Measurements from ENCODE around the gene MSMP.
A peak's percentile ranks its signal among the peaks of the same experiment; 100 is the strongest.

MSMP gene, protein sequence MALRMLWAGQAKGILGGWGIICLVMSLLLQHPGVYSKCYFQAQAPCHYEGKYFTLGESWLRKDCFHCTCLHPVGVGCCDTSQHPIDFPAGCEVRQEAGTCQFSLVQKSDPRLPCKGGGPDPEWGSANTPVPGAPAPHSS

DNA sequence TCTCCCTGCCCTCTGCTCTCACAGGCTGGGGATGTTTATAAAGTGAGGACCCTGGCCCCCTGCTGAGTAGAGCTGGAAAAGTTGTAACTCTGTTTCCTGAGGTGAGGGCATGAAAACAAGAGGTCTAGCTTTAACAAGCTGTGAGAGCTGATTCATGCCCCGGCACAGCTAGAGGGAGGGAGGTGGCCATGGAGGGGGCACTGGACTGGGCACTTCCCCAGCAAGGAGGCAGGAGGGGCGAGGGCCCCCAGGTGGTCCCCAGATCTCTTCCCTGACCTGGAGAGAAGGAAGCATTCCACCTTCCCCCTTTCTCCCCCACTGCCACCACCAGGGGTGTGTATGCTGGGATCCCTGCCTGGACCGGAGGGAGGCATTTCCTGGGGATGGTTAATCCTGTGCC is at the start of gene MSMP:
Gene MSMP (minus strand): TSS at position 13 of the 400 bp plus-strand sequence. CDS start 147 bp downstream, outside the sequence.
- DNase-seq: no peak

DNA sequence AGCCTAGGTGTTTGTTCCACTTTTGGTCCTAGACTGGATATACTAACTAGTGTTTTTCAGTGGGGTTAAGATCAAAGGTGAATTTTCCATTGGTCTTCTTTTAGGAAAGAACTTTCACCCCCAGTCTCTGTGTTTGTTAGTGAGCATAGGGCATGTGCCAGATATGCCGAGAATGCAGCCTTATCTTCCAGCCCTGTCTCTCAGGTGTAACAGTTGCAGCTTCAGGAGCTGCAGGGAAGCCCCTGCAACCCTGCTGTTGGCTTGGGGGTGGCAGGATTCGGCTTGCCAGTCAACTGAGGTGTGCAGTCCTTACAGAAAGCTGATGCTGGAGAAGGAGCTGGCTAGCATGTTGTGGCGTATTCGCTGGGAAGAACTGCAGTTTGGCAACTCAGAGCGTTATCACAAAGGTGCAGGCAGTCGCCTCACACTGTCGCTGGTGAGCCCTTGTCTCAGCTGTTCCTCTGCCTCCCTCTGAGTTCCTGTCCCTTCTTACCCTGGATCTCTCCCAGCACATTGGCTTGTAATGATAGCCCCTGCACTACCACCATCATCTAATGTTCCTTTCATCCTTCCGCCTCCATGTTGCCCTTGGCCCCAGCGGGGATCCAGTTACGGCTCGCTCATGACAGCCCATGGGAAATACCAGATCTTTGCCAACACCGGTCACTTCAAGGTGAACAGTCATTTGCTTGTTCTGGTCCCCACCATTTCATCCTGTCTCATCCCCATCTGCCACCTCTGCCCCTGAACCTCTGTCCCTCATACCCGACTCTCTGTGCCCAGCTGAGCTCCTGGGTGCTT is 47.5 kb upstream of the MSMP start:
- no peak for DNase-seq

DNA sequence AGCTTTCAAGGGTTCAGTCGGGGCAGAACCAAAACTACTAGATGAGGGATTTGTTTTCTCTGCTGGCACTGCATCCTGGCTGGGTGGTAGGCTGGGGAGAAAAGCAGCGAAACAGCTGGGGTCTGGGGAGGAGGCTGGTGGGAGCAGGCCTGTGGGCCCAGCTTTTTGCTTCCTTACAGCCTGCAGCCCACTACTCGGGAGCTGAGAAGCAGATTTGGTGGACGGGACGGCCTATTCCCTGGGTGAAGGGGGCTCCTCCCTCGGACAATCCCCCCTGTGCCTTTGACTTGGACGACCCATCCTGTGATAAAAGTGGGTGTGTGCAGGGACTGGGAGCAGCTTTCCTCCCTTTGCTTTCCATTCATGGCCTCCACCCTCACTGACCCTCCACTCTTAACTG is 46.5 kb upstream of the MSMP start:
- DNase-seq: no peak

DNA sequence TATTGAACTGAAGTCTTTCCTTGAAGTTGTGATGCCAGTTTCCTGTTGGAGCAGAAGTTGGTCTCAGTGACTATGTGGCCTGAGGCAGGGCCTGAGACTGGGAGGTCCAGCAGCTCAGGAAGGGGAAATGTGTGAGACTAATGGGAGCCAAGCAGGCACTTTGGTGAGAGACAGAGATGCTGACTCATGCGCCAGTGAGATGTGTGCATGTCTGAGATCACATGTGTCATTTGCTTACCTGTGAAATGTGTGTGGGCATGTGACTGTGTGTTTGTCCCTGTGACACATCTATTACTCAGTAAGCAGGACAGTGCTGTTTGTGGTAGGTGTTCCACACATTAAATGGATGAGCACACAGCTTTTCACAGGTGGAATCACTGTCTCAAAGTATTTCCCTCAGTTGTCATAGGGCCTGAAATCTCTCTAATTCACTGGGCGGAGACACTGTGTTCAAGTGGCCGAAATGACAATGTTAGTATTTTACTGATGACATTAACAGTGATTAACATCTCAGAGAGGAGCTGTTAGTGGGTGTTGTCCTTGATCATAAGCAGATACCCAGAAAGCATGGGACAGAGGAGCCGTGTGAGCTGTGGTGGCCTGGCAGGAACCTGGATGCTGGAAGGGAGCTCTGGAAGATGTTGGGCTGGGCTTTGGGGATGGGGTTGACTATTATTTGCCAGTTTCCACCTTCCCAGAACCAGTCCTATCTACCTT is 44.7 kb upstream of the MSMP start:
- no peak for DNase-seq

DNA sequence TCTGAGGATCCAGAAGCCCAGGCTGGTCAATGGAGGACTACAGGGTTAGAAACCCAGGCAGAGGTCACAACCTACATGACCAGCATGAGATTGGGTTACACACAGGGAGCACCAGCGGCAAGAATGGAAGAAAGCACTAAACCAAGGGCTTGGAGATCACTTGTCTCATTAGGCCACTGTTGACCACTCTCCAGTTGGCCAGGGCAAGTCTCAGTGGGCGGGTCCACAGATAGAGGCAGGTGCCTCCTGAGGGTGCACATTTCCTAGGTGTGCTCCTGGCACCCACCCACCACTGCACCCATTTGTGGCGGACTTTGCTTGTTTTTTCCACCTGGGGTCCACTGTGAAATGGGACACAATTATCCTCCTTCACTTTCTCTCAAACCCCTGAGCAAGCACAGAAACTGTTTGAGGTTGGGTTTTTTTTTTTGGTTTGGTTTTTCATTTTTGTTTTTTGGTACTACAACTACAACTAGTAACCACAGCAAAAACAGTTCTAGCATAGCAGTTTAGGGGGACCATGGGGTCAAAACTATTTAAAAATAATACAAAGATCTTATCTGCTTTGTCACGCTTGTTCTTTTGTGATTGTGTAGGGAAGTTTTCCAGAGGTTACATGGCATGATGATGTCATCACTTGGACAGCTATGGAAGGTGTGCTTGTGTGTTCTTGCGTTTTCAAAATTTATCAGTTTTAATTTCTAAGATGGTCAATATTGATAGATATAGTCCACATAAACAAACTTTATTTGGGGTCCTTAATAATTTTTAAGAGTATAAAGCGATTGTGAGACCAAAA is 43.4 kb upstream of the MSMP start:
- no peak for DNase-seq

DNA sequence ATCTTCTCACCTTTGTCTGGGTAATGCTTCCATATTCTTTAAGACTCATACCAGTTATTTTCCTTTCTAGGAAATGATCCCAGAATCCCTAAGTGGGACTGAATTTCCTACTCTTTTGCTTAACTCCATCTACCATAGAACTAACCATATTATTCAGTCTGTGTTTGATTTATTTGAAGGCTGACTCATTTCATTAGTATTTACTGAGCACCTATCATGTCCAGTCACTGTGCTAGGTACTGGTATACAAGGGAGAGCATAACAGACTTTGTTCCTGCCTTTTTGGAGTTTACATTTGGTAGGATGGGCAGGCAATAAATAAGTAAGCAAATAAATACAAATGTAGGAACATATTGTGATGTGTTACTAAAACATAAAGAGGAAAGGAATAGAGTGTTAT is 41.6 kb upstream of the MSMP start:
- DNase-seq: no peak

DNA sequence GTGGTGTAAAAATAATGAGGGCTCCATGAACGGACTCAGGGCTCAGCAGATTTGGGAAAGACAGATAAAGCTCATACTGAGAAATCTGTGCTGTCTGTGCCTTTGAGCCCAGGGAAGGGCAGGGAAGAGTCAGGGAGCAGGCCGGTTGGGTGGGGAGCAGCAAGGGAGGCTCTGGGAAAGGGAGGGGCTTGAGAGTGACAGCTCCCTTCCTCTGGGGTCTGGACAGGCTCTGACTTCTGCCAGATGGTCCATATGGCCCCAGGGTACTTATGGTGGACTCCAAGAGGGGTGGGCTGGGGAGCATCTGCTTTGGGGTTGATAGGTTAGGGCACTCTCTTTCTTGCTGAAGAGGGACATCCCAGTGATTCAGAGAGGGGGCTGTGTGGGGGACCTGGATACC is 39.4 kb upstream of the MSMP start:
- DNase-seq: no peak

DNA sequence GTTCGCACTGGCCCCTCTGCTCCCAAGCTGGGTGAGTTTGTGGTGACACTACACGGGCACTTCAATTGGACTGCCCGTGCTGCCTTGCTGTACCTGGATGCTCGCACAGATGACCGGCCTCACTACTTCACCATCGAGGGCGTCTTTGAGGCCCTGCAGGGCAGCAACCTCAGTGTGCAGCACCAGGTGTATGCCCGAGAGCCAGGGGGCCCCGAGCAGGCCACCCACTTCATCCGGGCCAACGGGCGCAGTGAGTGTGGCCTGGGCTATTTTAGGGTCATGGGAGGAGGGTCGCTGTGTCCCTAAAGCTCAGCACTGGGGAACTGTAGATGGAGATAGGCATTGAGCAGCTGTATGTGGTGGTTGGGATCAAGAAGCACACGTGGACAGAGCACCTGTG is 38.8 kb upstream of the MSMP start:
- no peak for DNase-seq

DNA sequence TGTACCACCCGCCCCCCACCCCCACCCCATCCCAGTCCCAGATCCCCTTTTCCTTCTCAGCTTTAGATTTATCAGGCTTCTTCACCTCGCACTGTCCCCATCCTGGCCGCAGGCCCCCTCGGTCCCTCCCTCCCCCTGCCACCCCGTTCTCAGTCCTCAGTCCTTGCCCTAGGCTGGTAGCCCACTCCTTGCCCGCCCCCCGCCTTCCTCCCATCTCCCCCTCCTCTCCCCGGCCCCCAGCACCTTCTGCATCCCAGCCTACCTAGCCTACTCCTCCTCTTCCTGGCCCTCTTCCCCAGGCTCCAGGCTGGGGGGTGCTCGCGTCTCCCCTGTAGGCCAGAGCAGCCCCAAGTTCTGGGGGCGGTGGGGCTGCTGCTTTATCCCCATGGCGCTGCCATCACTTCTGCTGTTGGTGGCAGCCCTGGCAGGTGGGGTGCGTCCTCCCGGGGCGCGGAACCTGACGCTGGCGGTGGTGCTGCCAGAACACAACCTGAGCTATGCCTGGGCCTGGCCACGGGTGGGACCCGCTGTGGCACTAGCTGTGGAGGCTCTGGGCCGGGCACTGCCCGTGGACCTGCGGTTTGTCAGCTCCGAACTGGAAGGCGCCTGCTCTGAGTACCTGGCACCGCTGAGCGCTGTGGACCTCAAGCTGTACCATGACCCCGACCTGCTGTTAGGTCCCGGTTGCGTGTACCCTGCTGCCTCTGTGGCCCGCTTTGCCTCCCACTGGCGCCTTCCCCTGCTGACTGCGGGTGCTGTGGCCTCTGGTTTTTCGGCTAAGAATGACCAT is 38.1 kb upstream of the MSMP start:
- no peak for DNase-seq

DNA sequence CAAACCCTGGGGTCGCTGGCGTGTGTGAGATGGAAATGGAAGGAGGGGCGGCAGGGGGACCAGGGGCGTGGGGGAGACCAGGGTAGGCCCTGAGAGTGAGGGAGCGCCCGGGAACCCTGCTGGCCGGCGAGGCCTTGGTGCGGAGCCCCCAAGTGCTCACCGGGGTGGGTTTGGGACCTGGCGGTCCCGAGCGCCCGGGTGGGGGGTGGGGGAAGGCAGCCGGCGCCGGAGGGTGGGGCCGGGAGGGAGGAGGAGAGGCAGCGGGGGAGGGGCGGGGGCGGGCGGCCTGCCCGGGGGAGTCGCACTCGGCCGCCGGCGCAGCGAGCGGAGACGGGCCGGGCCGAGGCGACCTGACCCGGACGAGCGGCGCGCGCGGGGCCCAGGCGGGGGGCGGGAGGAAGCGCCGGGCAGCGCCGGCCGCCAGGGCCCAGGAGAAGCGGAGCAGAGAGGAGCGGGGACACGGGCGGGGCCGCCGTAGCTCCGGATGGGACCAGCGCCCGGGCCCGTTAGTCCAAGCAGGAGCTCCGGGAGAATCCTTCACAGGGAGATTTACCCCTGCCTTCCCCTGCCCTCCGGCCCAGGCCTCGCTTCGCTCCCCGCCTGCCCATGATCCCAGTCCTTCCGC is 37.3 kb upstream of the MSMP start, which contains the start of gene NPR2:
Gene NPR2 (plus strand): TSS at position 295 of the 625 bp plus-strand sequence. CDS start 818 bp downstream, outside the sequence.
- DNase-seq: no peak

DNA sequence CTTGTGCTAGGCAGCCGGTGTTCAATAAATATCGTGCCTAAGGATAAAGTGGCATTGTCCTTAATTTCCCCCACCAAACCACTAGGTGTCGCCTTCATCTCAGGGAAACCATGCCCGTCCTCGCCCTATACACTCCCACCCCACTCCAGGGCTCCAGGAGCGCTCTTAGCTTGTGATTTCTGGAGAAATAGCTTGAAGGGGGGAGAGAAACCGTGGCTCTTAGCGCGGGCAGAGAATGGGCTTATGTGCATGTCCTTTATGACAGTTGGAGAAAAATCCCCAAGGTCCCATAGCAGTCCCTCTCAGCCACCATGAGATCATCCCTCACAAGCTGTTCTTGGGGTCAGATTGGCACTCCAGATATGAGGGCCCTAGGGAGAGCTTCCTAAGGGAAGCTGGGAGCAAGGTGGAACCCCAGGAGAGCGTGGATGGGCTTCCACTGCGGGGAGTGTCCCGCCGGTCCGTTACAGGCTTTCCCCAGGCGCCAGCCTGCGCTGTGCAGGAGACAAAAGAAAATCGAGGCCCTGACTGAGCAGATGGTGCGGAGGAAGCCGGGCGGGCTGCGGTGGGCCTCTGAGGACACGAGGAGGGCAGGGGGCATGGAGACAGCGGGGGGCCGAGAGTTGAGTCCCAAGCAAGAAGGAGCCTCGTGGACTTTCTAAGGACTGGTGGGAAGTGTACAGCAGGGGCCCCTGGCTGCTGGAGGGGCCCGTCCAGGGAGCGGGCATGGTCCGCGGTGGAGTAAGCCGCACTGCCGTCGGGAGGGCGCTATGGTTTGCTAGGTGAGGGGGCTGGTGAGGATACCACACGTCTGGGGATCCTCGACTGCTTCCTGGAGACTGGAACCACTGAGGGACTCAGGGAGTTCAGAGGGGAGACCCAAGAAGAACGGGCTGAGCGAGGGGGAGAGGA is 36.6 kb upstream of the MSMP start:
- DNase-seq: peak; percentile 57

DNA sequence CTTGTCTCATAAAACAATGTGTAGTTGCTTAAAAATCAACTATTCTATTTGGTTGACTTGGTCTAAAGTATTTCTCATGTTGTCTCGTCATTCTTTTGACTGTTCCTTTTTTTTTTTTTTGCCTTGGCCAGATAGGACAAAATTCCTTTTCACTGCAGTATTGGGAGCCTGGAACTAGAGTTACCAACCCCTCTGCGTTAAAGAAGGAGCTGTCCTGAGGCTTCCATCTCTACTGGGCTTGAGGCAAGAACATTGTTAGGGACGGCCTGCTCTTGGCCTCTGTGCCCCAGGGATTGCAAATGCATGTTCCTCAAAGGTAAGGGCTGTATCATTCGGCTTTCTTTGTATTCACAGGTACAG is 35.9 kb upstream of the MSMP start:
- no peak for DNase-seq

DNA sequence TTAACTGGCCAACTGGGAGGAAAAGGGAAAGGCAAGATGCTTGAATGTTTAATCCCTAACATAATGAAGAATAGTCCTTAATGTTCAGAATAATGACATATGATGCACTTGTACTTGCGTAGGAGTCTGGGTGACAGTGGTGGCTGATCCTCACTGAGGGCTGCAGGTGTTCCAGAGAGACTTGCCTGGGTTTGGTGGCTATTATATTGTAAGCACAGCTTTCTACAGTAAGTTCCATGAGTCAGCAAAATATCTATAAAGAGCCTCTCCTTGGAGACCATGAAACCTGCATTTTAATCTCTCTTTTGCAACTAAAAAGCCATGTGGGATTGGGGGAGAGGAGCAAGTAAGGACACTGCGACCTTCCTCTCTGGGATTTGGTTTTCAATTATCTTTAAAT is 35.5 kb upstream of the MSMP start:
- DNase-seq: no peak

DNA sequence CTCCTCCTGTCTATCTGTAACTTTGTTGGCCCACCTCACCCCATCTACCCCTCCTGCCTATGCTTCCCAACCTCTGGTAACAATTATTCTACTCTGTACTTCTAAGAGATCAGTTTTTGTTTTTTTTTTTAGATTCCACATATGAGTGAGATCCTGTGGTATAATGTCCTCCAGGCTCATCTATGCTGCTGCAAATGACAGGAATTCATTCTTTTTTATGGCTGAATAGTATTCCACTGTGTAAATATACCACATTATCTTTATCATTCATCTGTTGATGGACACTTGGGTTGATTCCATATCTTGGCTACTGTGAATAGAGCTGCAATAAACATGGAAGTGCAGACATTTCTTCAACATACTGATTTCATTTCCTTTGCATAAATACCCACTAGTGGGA is 29.3 kb upstream of the MSMP start:
- DNase-seq: no peak

DNA sequence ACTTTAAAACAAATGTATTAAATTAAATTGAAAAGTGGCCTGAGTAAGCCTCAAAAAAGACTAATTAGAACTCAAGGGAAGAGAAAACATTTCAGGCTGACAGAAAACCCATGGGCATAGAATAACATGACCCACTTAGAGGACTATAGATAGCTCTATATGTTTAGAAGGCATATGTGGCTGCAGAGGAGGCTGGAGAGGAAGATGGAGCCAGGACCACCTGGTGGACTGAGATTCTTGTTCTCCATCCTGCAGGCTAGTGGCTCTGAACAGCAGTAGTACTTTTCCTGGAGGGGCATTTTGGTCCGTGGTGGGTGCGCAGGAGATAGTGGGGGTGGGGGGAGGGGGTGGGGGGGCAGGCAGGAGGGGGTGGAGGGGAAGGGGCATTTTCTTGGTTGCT is 27.0 kb upstream of the MSMP start:
- DNase-seq: no peak

DNA sequence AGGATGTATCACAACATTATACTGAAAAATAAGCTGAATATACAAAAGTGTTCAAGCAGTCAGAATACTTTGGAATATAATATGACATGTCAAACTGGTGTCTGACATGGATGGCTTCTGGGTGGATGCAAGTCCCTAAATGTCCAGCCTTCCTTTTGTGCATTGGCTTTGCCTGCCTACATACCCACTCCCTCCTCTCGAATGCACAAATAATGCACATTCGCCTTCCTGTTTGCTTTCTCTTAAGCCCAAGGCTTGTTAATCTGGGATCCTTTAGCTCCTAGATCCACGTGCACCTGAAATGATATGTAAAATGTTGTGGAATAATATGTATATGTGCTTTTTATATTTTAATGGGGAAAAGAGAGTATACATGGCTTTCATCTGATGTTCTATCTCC is 24.4 kb upstream of the MSMP start:
- DNase-seq: no peak

DNA sequence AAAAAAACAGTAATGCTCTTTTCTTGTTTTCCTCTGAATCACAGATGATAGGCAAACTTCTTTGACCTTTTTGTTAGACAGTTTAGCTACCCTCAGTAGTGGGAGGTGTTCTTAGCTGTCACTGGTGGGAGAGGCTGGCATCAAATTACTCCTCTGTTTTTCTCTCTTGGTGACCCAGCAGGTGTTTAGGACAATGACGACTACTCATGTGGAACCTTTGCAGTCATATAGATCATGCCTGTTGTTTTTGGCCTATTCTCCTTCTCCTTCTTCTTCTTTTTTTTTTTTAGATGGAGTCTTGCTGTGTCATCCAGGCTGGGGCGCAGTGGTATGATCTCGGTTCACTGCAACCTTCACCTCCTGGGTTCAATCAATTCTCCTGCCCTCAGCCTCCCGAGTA is 21.9 kb upstream of the MSMP start:
- no peak for DNase-seq

DNA sequence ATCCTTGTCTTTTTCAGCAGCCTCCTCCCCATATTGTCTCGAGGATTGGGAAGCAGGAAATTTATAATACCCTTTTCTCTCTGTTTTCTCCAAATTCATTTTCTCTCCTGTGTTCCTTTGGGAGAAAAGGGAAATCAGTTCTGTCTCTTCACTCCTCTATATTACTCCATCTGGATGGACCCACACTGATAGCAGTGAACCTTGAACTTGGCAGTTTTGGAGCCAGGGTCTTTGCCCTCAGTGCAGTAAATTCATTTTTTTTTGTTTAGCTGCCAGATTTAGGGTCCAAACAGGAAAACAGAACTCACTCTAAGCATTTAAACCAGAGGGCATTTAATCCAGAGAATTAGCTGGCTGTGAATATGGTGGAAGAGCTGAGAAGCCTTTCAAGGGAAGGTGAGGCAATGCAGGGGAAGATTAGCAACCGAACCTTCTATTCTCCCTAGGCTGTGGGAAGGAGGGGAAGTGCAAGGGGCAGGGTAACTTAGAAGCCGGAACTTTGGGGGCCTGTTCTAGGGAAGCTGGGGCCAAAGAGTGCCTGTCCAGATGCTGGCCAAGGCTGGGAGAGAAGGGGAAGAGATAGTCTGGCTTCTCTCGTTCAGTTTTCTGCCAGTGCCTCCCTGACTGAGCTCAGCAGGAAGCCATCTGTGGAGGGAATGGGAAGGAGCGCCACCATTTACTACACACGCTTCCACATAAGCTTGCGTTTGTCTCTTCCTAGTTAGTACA is 21.0 kb upstream of the MSMP start:
- DNase-seq: no peak

DNA sequence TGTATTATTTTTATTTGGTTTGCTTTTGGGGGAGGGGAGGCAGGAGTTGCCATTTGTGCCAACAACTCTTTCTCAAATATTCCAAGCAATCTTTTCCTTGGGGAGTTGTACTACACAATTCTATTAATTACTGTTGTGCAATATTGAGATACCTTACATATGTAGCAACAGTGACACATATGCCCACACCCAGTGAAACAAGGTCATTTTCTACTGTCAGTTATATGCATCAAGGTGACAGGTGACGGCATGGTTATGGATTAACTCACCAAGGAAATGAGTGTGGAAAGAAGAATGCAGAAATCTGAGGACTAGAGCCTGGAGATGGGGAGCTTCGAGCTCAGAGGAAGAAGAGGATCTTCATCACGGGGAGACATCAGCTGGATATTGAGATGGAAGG is 17.9 kb upstream of the MSMP start:
- DNase-seq: no peak

DNA sequence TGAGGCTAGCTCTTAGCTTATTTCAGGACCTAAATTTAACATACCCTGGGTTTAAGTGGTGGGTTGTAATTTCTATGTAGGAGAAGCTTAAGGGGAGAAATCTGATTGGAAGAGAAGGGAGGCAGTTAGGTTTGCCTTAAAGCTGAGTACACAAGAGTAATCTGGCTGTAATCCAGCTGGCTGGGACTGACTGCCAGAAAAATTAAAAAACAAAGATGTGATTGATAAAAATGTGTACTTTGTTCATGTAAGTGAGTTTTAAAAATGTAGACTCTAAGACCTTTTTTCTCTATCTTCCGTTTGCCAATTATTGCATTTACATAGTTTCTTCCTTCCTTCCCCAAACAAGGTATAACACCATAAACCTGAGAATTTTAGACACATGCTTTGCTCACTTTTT is 17.5 kb upstream of the MSMP start:
- no peak for DNase-seq

All from activated CD8-positive, alpha-beta memory T cell treated with anti-CD3 and anti-CD28 coated beads, Interleukin-2, amount 50 U/mL, for 4 hours (primary cell).